Measurements from ENCODE around the gene BANP. TPM values are rescaled to one million over a fixed set of nuclear protein-coding genes. Genes with fewer than 3 reads are reported as not detected.

BANP gene
- total and polyA plus RNA-seq, 2 donors (not counting 3 experiments of a cell fraction or from before 2014, with no cell fraction given) = 22.4 to 33.8 TPM

DNA sequence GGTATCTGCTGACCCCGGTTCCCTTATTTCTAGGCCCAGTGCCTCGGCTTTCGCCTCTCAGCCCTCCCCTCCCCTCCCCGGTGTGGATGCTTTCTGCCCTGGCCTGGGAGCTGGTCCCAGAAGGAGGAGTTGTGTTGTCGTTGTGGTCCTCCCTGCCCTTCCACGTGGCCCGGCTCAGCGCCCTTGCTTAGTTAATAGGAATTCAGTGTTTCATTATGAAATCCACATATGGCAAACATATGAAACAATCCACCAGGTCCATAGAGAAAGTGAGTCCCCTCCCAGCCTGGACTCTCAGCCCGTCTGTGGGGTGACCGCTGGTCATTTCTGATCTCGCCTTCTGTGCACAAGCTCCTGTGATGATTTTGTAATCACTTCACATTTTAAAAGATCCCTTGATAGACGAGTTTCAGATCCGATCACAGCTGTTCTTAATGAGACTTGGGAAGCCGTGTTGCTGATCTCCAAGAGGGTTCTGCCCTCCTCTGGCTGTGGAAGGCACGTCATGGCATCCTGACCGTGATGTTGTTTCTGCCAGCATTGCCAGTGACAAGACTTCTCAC is 112.1 kb downstream of the BANP start:
- Histone ChIP-seq H3K36me3 (ENCODE audit: control insufficient read depth in 2 of 2, extremely low read depth in 1 of 2, insufficient read depth in 2 of 2, low read length in 2 of 2) (peaks cover 0 to 7% of the 10 kb centered on the region in 2 experiments), H3K79me2 (ENCODE audit: control insufficient read depth, insufficient read depth, low read length) (no peaks in the 10 kb centered on the region), H3K4me1 (ENCODE audit: control insufficient read depth, extremely low read depth, insufficient read depth, low read length) (no peaks in the 10 kb centered on the region), H3K4me3 (replicated peaks in 1 of 3; ENCODE audit: insufficient read depth in 1 of 3, low read depth in 1 of 3, low read length in 3 of 3) (no peak overlapping the region), H3K27me3 (ENCODE audit: control insufficient read depth in 2 of 2, insufficient read depth in 2 of 2, low read length in 2 of 2) (no peaks in the 10 kb centered on the region), H3K9me1 (replicated peaks; ENCODE audit: control insufficient read depth, extremely low read depth, insufficient read depth, low read length) (no peaks in the 10 kb centered on the region), H3K9ac (replicated peaks; ENCODE audit: extremely low read depth, insufficient read depth, low read length) (no peak overlapping the region), H3K4me2 (ENCODE audit: insufficient read depth, low read length) (no peak overlapping the region), H3K9me3 (replicated peaks; ENCODE audit: control insufficient read depth, insufficient read depth, low read length) (no peaks in the 10 kb centered on the region), H4K20me1 (replicated peaks; ENCODE audit: control insufficient read depth, extremely low read depth, insufficient read depth, low read length) (no peaks in the 10 kb centered on the region), H3K27ac (ENCODE audit: insufficient read depth, low read depth, low read length) (no peak overlapping the region), H2AFZ (ENCODE audit: low read depth, low read length) (no peak overlapping the region)
- BruUV-seq (replicated peaks) = no TSS peak
- no peak for FAIRE-seq
- ChIA-PET CTCF (no interaction called here), POLR2A (no interaction called here)
- no peak for TF ChIP-seq POLR2AphosphoS5 (IDR thresholded peaks at IDR 0.05; ENCODE audit: insufficient read depth, low read depth, low read length)
- TF ChIP-seq MYC (IDR thresholded peaks at IDR 0.05; ENCODE audit: low read depth, low read length) = no peak
- TF ChIP-seq POLR2A (IDR thresholded peaks at IDR 0.05; ENCODE audit: low read depth, low read length) = no peak
- TF ChIP-seq FOS (IDR thresholded peaks at IDR 0.05; ENCODE audit: borderline replicate concordance, insufficient read depth, low read length) = no peak
- TF ChIP-seq, protein P1, sequence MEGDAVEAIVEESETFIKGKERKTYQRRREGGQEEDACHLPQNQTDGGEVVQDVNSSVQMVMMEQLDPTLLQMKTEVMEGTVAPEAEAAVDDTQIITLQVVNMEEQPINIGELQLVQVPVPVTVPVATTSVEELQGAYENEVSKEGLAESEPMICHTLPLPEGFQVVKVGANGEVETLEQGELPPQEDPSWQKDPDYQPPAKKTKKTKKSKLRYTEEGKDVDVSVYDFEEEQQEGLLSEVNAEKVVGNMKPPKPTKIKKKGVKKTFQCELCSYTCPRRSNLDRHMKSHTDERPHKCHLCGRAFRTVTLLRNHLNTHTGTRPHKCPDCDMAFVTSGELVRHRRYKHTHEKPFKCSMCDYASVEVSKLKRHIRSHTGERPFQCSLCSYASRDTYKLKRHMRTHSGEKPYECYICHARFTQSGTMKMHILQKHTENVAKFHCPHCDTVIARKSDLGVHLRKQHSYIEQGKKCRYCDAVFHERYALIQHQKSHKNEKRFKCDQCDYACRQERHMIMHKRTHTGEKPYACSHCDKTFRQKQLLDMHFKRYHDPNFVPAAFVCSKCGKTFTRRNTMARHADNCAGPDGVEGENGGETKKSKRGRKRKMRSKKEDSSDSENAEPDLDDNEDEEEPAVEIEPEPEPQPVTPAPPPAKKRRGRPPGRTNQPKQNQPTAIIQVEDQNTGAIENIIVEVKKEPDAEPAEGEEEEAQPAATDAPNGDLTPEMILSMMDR (IDR thresholded peaks at IDR 0.05; ENCODE audit: extremely low read depth in 1 of 2, insufficient read depth in 1 of 2, low read depth in 1 of 2, low read length in 2 of 2) = no peak
- no peak for TF ChIP-seq GATA2 (IDR thresholded peaks at IDR 0.05; ENCODE audit: insufficient read depth, insufficient read length, low read depth, low read length)
- no peak for TF ChIP-seq JUN (IDR thresholded peaks at IDR 0.05; ENCODE audit: borderline replicate concordance, insufficient read depth, insufficient read length, low read depth)
- TF ChIP-seq, protein P2, sequence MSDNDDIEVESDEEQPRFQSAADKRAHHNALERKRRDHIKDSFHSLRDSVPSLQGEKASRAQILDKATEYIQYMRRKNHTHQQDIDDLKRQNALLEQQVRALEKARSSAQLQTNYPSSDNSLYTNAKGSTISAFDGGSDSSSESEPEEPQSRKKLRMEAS (IDR thresholded peaks at IDR 0.05; ENCODE audit: insufficient read depth, insufficient read length) = no peak
- no peak for TF ChIP-seq EZH2 (IDR thresholded peaks at IDR 0.05; ENCODE audit: borderline replicate concordance, low read depth, low read length, severe bottlenecking)
- DNase-seq (ENCODE audit: low read depth, low spot score) = no peak
- intact Hi-C loops (cut with micrococcal nuclease) = no loop called here
- dilution Hi-C loops (cut with MboI; ENCODE audit: extremely low pct_ligation_motif_present, low sequenced_read_pairs) = no loop called here

Measured in endothelial cell of umbilical vein (primary cell).